Measurements from ENCODE around the gene MUS81.

MUS81 gene

DNA sequence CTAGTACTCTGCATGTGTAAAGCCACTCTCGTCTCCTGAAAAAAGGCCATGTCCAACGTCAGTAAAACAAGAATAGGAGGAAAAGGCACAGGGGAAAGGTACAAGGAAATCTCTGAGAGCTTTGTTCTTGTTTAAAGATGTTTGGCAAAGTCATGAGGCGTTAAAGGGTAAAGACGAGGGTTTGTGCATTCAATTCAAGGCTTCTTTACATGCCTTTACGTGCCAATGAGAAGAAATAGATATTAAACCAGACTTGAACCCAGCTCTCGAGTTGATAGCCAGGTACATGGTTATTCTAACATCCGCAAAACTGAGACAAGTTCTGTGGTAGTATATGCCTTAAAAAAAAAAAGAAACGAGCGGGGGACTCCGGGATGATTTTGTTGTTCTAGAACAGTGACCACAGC lies 1.5 kb upstream of the MUS81 start:
- TF ChIP-seq CTCF (IDR thresholded peaks at IDR 0.05; ENCODE audit: borderline replicate concordance, extremely low read depth, low read length, poor library complexity, severe bottlenecking) (no peak), EZH2 (IDR thresholded peaks at IDR 0.05; ENCODE audit: borderline replicate concordance, low read depth, low read length, severe bottlenecking) (no peak)

DNA sequence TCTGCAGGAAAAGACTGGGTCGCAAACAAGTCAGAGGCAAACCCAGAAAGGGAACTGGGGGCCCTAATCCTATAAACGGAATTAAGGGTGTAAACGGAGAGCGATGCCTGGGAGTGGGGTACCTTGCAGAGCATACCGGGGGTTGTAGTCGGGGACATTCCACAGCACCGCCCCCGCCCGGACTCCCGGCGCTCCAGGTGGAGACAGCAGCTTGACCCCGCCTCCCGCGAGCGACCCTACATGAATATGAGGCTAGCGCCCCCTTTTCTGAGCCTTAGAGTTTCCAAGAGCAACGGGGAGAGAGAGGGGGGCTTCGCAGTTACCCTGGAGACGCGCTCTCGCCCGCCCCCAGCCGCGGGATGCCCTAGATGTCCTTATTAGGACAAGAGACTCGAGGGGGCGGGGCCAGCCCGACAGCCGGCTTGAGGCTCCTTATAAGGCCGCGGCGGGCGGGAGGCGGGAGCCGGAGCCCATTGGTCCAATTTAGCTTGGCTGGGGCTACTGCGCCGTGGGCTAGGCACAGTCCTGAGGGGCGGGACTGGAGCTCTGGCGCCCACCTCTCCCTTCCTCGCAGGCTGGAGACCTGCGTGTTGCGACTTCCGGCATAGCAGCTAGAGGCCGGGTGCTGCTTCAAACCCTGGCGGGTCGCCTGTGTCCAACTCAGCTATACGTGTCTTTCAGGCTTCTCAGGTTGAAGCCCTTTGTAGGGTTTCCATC lies 980 bp upstream of the MUS81 start:
- peak overlapping the region; percentile 72 to 79; a peak in 3 of 4 replicates for H3K4me3 ChIP-seq (ENCODE audit: low read depth in 1 of 2, low read length in 2 of 2)

More for the DNA sequence above, 1.5 kb upstream of the MUS81 start:
- DNase-seq = no peak
- Histone ChIP-seq H3K4me1 (ENCODE audit: insufficient read depth, low read length) (peaks cover 61% of the 10 kb centered on the region), H4K20me1 (ENCODE audit: insufficient read depth, low read length) (peaks cover 59% of the 10 kb centered on the region), H3K9me3 (ENCODE audit: insufficient read depth, low read length, severe bottlenecking) (no peaks in the 10 kb centered on the region), H3K4me2 (ENCODE audit: insufficient read depth, low read length) (peak overlapping the region; percentile 81), H3K9ac (ENCODE audit: low read depth, low read length) (peak overlapping the region; percentile 86), H3K27me3 (ENCODE audit: insufficient read depth, low read length, poor library complexity) (no peaks in the 10 kb centered on the region), H3K4me3 (ENCODE audit: low read depth in 1 of 2, low read length in 2 of 2) (peak overlapping the region; percentile 34 to 72), H3K36me3 (ENCODE audit: insufficient read depth, low read length) (peaks cover 70% of the 10 kb centered on the region), H2AFZ (ENCODE audit: low read depth, low read length) (peak overlapping the region; percentile 76), H3K27ac (ENCODE audit: low read length) (peak overlapping the region; percentile 81), H3K79me2 (ENCODE audit: insufficient read depth, low read length) (peaks cover 75% of the 10 kb centered on the region)
- no peak for ATAC-seq (ENCODE audit: insufficient read depth, low read depth)

DNA sequence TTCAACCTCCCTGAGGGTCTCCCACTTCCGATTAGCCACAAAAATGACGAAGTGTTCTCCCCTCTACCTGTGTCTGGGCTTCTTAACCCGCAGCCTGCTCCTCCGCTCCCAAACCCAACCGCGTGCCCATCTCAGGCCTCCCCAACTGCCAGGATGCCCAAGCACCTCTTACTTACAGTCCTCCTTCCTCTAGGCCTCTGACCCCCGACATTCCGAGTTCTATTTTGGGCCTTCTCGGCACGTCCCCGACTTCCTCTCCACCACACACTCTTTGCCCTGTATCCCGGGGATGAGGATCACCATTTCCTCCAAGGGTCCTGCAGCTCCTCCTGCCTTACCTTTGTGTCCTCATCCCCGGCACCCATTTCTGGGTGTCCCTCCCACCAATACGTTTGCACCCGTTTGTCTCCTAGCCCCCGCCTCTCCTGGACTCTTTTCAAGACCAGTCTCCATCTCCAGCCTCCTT lies 388 bp upstream of the MUS81 start:
- H2AFZ ChIP-seq (ENCODE audit: low read depth, low read length) = peak overlapping the region; percentile 67
- peak overlapping the region; percentile 79 for H3K9ac ChIP-seq (ENCODE audit: low read depth, low read length)
- no peaks in the 10 kb centered on the region for H3K9me3 ChIP-seq (ENCODE audit: insufficient read depth, low read length, severe bottlenecking)
- DNase-seq (no peak), ATAC-seq (ENCODE audit: insufficient read depth, low read depth) (no peak)
- TF ChIP-seq CTCF (IDR thresholded peaks at IDR 0.05; ENCODE audit: borderline replicate concordance, extremely low read depth, low read length, poor library complexity, severe bottlenecking) = no peak
- TF ChIP-seq EZH2 (IDR thresholded peaks at IDR 0.05; ENCODE audit: borderline replicate concordance, low read depth, low read length, severe bottlenecking) = no peak
- peaks cover 65% of the 10 kb centered on the region for H3K79me2 ChIP-seq (ENCODE audit: insufficient read depth, low read length)
- H4K20me1 ChIP-seq (ENCODE audit: insufficient read depth, low read length) = peaks cover 59% of the 10 kb centered on the region
- peak overlapping the region; percentile 90 for H3K27ac ChIP-seq (ENCODE audit: low read length)
- peak overlapping the region; percentile 72 to 79; a peak in 3 of 4 replicates for H3K4me3 ChIP-seq (ENCODE audit: low read depth in 1 of 2, low read length in 2 of 2)
- H3K27me3 ChIP-seq (ENCODE audit: insufficient read depth, low read length, poor library complexity) = no peaks in the 10 kb centered on the region
- peaks cover 70% of the 10 kb centered on the region for H3K36me3 ChIP-seq (ENCODE audit: insufficient read depth, low read length)
- H3K4me2 ChIP-seq (ENCODE audit: insufficient read depth, low read length) = peak overlapping the region; percentile 81
- H3K4me1 ChIP-seq (ENCODE audit: insufficient read depth, low read length) = peaks cover 64% of the 10 kb centered on the region

More for the DNA sequence above, 980 bp upstream of the MUS81 start:
- H3K27ac ChIP-seq (ENCODE audit: low read length) = peak overlapping the region; percentile 90
- TF ChIP-seq EZH2 (IDR thresholded peaks at IDR 0.05; ENCODE audit: borderline replicate concordance, low read depth, low read length, severe bottlenecking) (no peak), CTCF (IDR thresholded peaks at IDR 0.05; ENCODE audit: borderline replicate concordance, extremely low read depth, low read length, poor library complexity, severe bottlenecking) (peak; percentile 47)
- no peaks in the 10 kb centered on the region for H3K9me3 ChIP-seq (ENCODE audit: insufficient read depth, low read length, severe bottlenecking)
- H3K9ac ChIP-seq (ENCODE audit: low read depth, low read length) = peak overlapping the region; percentile 86
- DNase-seq (no peak), ATAC-seq (ENCODE audit: insufficient read depth, low read depth) (peak; percentile 76)
- peaks cover 70% of the 10 kb centered on the region for H3K36me3 ChIP-seq (ENCODE audit: insufficient read depth, low read length)
- H3K4me1 ChIP-seq (ENCODE audit: insufficient read depth, low read length) = peaks cover 64% of the 10 kb centered on the region
- H3K27me3 ChIP-seq (ENCODE audit: insufficient read depth, low read length, poor library complexity) = no peaks in the 10 kb centered on the region
- H3K79me2 ChIP-seq (ENCODE audit: insufficient read depth, low read length) = peaks cover 71% of the 10 kb centered on the region
- peak overlapping the region; percentile 76 for H2AFZ ChIP-seq (ENCODE audit: low read depth, low read length)
- peak overlapping the region; percentile 81 for H3K4me2 ChIP-seq (ENCODE audit: insufficient read depth, low read length)
- H4K20me1 ChIP-seq (ENCODE audit: insufficient read depth, low read length) = peaks cover 59% of the 10 kb centered on the region
